HCT116 (cell line): ENCODE measurements around the gene RASGRF2. TPM values are rescaled to one million over a fixed set of nuclear protein-coding genes. Genes with fewer than 3 reads are reported as not detected.

Source experiments
- ATAC-seq: fragments of 200-7000 bp; cut with Tn5 transposase; 2 replicates; pipeline ENCODE4 v1.9.1; 2020; ENCODE audit warnings: mild to moderate bottlenecking, moderate library complexity
- BruUV-seq: library from RNA; stranded (reverse); fragments of 400-500 nt; replicated peaks from 2 replicates; lab custom pipeline; 2021; lab: Mats Ljungman, UMichigan
- CTCF ChIA-PET: fragments of 300-600 bp; sonication (Branson Sonifier 250); formaldehyde crosslinking; loops from one replicate; lab custom pipeline; 2021; ENCODE audit warnings: antibody characterized with exemption; lab: Charles Lee
- POLR2A ChIA-PET: fragments of 300-600, 350-600 bp; sonication (Branson Sonifier 250); formaldehyde crosslinking; loops from one replicate; lab custom pipeline; 2021; ENCODE audit warnings: antibody characterized with exemption; lab: Charles Lee
- RAD21 ChIA-PET, 2 experiments: fragments of 300-600 bp; sonication (Branson Sonifier 250); formaldehyde crosslinking; loops; one replicate each; lab custom pipeline; 2023; ENCODE audit warnings: low total read pairs in 2 of 2; ENCODE audit not compliant: uncharacterized antibody in 2 of 2, unreplicated experiment in 2 of 2, low non-redundant PET in 1 of 2; lab: Charles Lee
- DNase-seq: peaks from one replicate; pipeline ENCODE4 v3.0.0-alpha.2; 2010; ENCODE audit warnings: low read depth, low spot score
- H2AFZ ChIP-seq: fragments of 200-600 bp; shearing (Covaris generic), sonication (generic); 2 replicates; pipeline ENCODE4 v1.6.1; 2017; ENCODE audit warnings: low read depth, mixed run types, mixed read lengths, antibody characterized with exemption, low read length; ENCODE audit not compliant: poor library complexity, severe bottlenecking
- H3K27ac ChIP-seq: 2 replicates; pipeline ENCODE4 v1.5.1; 2012; ENCODE audit warnings: low read depth, low read length
- H3K27me3 ChIP-seq: fragments of 200-600 bp; sonication (generic); 2 replicates; pipeline ENCODE4 v1.6.1; 2016; ENCODE audit warnings: mixed run types, low read length, mixed read lengths; ENCODE audit not compliant: insufficient read depth
- H3K36me3 ChIP-seq, 2 experiments: fragments of 200-500 bp in 1 of 2; fragments of 200-600 bp in 1 of 2; sonication (Bioruptor generic) in 1 of 2; sonication (generic) in 1 of 2; 2 replicates each; pipeline versions ENCODE4 v1.5.1 to v1.6.1; 2014 to 2016; ENCODE audit warnings: low read length in 2 of 2, inconsistent platforms in 1 of 2, mixed read lengths in 1 of 2, mixed run types in 1 of 2; ENCODE audit not compliant: insufficient read depth in 2 of 2, control insufficient read depth in 1 of 2
- H3K4me1 ChIP-seq, 2 experiments: fragments of 200-600 bp in 1 of 2; sonication (generic) in 1 of 2; 2 replicates each; pipeline versions ENCODE4 v1.5.1 to v1.6.1; 2012 to 2017; ENCODE audit warnings: low read length in 2 of 2, inconsistent platforms in 1 of 2, mild to moderate bottlenecking in 1 of 2, mixed read lengths in 1 of 2, mixed run types in 1 of 2, moderate library complexity in 1 of 2; ENCODE audit not compliant: insufficient read depth in 2 of 2, control insufficient read depth in 1 of 2
- H3K4me2 ChIP-seq: fragments of 200-600 bp; sonication (generic); 2 replicates; pipeline ENCODE4 v1.6.1; 2017; ENCODE audit warnings: mixed run types, low read length, mixed read lengths
- H3K4me3 ChIP-seq, 2 experiments: fragments of 200-600 bp in 1 of 2; sonication (generic) in 1 of 2; replicated peaks in 1 of 2; 2 replicates each; pipeline ENCODE4 v1.5.1; 2011 to 2016; ENCODE audit warnings: low read length in 2 of 2, control low read depth in 1 of 2, low read depth in 1 of 2, mild to moderate bottlenecking in 1 of 2, mixed read lengths in 1 of 2, mixed run types in 1 of 2
- H3K79me2 ChIP-seq: fragments of 200-600 bp; sonication (generic); 2 replicates; pipeline ENCODE4 v1.6.1; 2017; ENCODE audit warnings: mild to moderate bottlenecking, mixed run types, low read length, moderate library complexity, mixed read lengths; ENCODE audit not compliant: insufficient read depth
- H3K9ac ChIP-seq: fragments of 200-600 bp; sonication (generic); 2 replicates; pipeline ENCODE4 v1.6.1; 2016; ENCODE audit warnings: low read length, mixed read lengths
- H3K9me2 ChIP-seq: fragments of 200-600 bp; sonication (generic), shearing (Covaris generic); 2 replicates; pipeline ENCODE4 v1.6.1; 2017; ENCODE audit warnings: mixed run types, mild to moderate bottlenecking, moderate library complexity; ENCODE audit not compliant: insufficient read depth
- H3K9me3 ChIP-seq, 2 experiments: fragments of 200-500 bp in 1 of 2; fragments of 200-600 bp in 1 of 2; sonication (Bioruptor generic) in 1 of 2; sonication (generic) in 1 of 2; 2 replicates each; pipeline ENCODE4 v1.6.1; 2014 to 2017; ENCODE audit warnings: low read length in 2 of 2, mixed read lengths in 2 of 2, inconsistent platforms in 1 of 2, low read depth in 1 of 2, mild to moderate bottlenecking in 1 of 2, mixed run types in 1 of 2, moderate library complexity in 1 of 2; ENCODE audit not compliant: control insufficient read depth in 1 of 2, insufficient read depth in 1 of 2
- H4K20me1 ChIP-seq: fragments of 200-600 bp; sonication (generic), shearing (Covaris generic); 2 replicates; pipeline ENCODE4 v1.6.1; 2017; ENCODE audit warnings: mixed run types, mild to moderate bottlenecking, moderate library complexity; ENCODE audit not compliant: insufficient read depth
- ATF3 ChIP-seq: IDR thresholded peaks from 2 replicates; pipeline ENCODE4 v1.6.1; 2012
- CBX3 ChIP-seq: IDR thresholded peaks from 2 replicates; pipeline ENCODE4 v1.6.1; 2012; ENCODE audit warnings: low read depth
- EGR1 ChIP-seq: IDR thresholded peaks from 2 replicates; pipeline ENCODE4 v1.6.1; 2012; ENCODE audit warnings: low read depth
- ELF1 ChIP-seq: IDR thresholded peaks from 2 replicates; pipeline ENCODE4 v1.6.1; 2012; ENCODE audit warnings: low read depth, borderline replicate concordance
- JUND ChIP-seq: IDR thresholded peaks from 2 replicates; pipeline ENCODE4 v1.6.1; 2012
- MAX ChIP-seq: IDR thresholded peaks from 2 replicates; pipeline ENCODE4 v1.6.1; 2012
- POLR2AphosphoS5 ChIP-seq: IDR thresholded peaks from 2 replicates; pipeline ENCODE4 v1.6.1; 2011; ENCODE audit warnings: mild to moderate bottlenecking, low read depth, low read length, moderate library complexity
- RAD21 ChIP-seq: IDR thresholded peaks from 2 replicates; pipeline ENCODE4 v1.6.1; 2012; ENCODE audit warnings: low read depth, mild to moderate bottlenecking
- SRF ChIP-seq: IDR thresholded peaks from 2 replicates; pipeline ENCODE4 v1.6.1; 2012; ENCODE audit warnings: low read depth
- TCF7L2 ChIP-seq: IDR thresholded peaks from 2 replicates; pipeline ENCODE4 v1.7.0; 2011; ENCODE audit warnings: borderline replicate concordance, inconsistent platforms; ENCODE audit not compliant: insufficient read depth, insufficient read length; ENCODE audit errors: extremely low read depth
- ZNF274 ChIP-seq: fragments of 200-500 bp; sonication (Bioruptor generic); IDR thresholded peaks from 2 replicates; pipeline ENCODE4 v1.6.1; 2014; ENCODE audit warnings: mild to moderate bottlenecking, low read depth, low read length, inconsistent platforms
- intact Hi-C: fragments of 100-400 bp; cut with micrococcal nuclease; formaldehyde crosslinking; loops from 2 replicates; pipeline ENCODE4 v1.10.0; 2022
- total RNA-seq: library from RNA; stranded (reverse); gene quantifications from one replicate; pipeline ENCODE4 v1.2.1, GENCODE V29; 2021; ENCODE audit not compliant: unreplicated experiment
- TF ChIP-seq, protein P1 (sequence below): IDR thresholded peaks from 2 replicates; pipeline ENCODE4 v1.6.1; 2012; ENCODE audit warnings: low read depth
- TF ChIP-seq, protein P2 (sequence below), 3 experiments: fragments of 200-600 bp in 1 of 3; sonication (generic) in 1 of 3; IDR thresholded peaks in 2 of 3; conservative IDR thresholded peaks in 1 of 3; 2 replicates each; pipeline ENCODE4 v1.5.1; 2012 to 2017; ENCODE audit warnings: low read depth in 2 of 3, low read length in 2 of 3, antibody characterized with exemption in 1 of 3, borderline replicate concordance in 1 of 3, control low read depth in 1 of 3, mild to moderate bottlenecking in 1 of 3, mixed read lengths in 1 of 3, mixed run types in 1 of 3, moderate library complexity in 1 of 3; ENCODE audit not compliant: insufficient read depth in 1 of 3

The RASGRF2 gene
- total RNA-seq, 1 experiment from 2014 or later: 0.05 TPM

DNA sequence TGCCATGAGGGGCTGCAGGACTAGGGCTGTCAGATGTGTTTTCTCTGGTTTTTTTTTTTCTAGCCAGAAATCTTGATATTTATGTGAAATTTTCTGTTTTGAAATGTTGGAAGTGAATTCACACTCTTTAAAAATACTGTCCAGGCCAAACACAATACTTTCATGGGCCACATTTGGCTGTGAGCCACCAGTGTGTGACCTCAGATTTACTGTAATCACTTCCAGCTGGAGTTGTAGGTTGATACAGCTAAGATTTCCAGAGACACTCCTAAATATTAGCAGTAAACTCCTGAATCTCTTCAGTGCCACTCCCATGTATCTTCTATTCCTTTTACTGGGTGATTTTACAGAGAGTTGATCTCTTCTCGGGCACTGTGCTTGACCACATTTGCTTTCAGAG is 180.8 kb downstream of the RASGRF2 start:
- no peak for DNase-seq
- H3K9ac ChIP-seq: no peak overlapping the region
- no peak overlapping the region for H3K4me3 ChIP-seq
- ChIA-PET POLR2A (no interaction called here), CTCF (no interaction called here), RAD21 (no interaction called here)
- no peaks in the 10 kb centered on the region for H3K79me2 ChIP-seq
- intact Hi-C loops: no loop called here
- ATAC-seq: no peak
- H4K20me1 ChIP-seq: no peaks in the 10 kb centered on the region
- no peak overlapping the region for H3K4me2 ChIP-seq
- H3K27ac ChIP-seq: no peak overlapping the region
- H2AFZ ChIP-seq: no peak overlapping the region
- H3K9me2 ChIP-seq: no peaks in the 10 kb centered on the region
- H3K9me3 ChIP-seq: no peaks in the 10 kb centered on the region
- H3K36me3 ChIP-seq: no peaks in the 10 kb centered on the region
- H3K4me1 ChIP-seq: no peaks in the 10 kb centered on the region
- TF ChIP-seq CBX3 (no peak), ZNF274 (no peak), MAX (no peak), ATF3 (no peak), POLR2AphosphoS5 (no peak), EGR1 (no peak), JUND (no peak)
- no TSS peak for BruUV-seq
- no peaks in the 10 kb centered on the region for H3K27me3 ChIP-seq

DNA sequence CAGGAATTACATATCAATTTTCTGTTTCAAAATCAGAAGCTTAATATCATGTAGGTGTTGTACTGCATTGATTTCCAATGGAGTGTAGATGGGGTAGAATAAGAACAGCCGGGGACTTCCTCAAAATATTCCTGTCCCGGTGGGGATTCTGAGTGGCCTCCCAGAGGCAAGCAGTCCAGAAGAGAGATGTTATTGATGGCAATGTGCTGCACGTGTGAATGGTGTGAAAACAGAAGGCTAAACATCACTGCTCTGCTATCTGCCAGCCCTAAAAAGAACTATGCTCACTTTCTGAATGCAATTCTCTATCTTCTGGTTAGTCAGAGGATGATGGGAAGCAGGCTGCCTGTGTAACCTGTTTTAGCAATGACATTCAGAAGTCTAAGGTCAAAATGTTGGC is 181.9 kb downstream of the RASGRF2 start:
- no peaks in the 10 kb centered on the region for H3K9me2 ChIP-seq
- H3K9me3 ChIP-seq: no peaks in the 10 kb centered on the region
- ChIA-PET POLR2A (no interaction called here), CTCF (no interaction called here), RAD21 (no interaction called here)
- BruUV-seq: no TSS peak
- intact Hi-C loops: no loop called here
- H3K27ac ChIP-seq: no peak overlapping the region
- no peak overlapping the region for H3K4me2 ChIP-seq
- H3K4me1 ChIP-seq: no peaks in the 10 kb centered on the region
- no peaks in the 10 kb centered on the region for H4K20me1 ChIP-seq
- H3K79me2 ChIP-seq: no peaks in the 10 kb centered on the region
- DNase-seq: no peak
- no peaks in the 10 kb centered on the region for H3K27me3 ChIP-seq
- ATAC-seq: no peak
- no peak overlapping the region for H3K4me3 ChIP-seq
- TF ChIP-seq ATF3 (no peak), RAD21 (no peak), TCF7L2 (no peak), ELF1 (no peak), POLR2AphosphoS5 (no peak), SRF (no peak), ZNF274 (no peak), JUND (no peak), EGR1 (no peak), CBX3 (no peak)
- TF ChIP-seq, protein P1, sequence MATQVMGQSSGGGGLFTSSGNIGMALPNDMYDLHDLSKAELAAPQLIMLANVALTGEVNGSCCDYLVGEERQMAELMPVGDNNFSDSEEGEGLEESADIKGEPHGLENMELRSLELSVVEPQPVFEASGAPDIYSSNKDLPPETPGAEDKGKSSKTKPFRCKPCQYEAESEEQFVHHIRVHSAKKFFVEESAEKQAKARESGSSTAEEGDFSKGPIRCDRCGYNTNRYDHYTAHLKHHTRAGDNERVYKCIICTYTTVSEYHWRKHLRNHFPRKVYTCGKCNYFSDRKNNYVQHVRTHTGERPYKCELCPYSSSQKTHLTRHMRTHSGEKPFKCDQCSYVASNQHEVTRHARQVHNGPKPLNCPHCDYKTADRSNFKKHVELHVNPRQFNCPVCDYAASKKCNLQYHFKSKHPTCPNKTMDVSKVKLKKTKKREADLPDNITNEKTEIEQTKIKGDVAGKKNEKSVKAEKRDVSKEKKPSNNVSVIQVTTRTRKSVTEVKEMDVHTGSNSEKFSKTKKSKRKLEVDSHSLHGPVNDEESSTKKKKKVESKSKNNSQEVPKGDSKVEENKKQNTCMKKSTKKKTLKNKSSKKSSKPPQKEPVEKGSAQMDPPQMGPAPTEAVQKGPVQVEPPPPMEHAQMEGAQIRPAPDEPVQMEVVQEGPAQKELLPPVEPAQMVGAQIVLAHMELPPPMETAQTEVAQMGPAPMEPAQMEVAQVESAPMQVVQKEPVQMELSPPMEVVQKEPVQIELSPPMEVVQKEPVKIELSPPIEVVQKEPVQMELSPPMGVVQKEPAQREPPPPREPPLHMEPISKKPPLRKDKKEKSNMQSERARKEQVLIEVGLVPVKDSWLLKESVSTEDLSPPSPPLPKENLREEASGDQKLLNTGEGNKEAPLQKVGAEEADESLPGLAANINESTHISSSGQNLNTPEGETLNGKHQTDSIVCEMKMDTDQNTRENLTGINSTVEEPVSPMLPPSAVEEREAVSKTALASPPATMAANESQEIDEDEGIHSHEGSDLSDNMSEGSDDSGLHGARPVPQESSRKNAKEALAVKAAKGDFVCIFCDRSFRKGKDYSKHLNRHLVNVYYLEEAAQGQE: no peak
- TF ChIP-seq, protein P2, sequence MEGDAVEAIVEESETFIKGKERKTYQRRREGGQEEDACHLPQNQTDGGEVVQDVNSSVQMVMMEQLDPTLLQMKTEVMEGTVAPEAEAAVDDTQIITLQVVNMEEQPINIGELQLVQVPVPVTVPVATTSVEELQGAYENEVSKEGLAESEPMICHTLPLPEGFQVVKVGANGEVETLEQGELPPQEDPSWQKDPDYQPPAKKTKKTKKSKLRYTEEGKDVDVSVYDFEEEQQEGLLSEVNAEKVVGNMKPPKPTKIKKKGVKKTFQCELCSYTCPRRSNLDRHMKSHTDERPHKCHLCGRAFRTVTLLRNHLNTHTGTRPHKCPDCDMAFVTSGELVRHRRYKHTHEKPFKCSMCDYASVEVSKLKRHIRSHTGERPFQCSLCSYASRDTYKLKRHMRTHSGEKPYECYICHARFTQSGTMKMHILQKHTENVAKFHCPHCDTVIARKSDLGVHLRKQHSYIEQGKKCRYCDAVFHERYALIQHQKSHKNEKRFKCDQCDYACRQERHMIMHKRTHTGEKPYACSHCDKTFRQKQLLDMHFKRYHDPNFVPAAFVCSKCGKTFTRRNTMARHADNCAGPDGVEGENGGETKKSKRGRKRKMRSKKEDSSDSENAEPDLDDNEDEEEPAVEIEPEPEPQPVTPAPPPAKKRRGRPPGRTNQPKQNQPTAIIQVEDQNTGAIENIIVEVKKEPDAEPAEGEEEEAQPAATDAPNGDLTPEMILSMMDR (IDR thresholded peaks at IDR 0.05 in 2 of 3, conservative IDR thresholded peaks at IDR 0.05 in 1 of 3; ENCODE audit: borderline replicate concordance in 1 of 3, insufficient read depth in 1 of 3, low read depth in 2 of 3, low read length in 2 of 3): no peak
- H3K9ac ChIP-seq: no peak overlapping the region
- H2AFZ ChIP-seq: no peak overlapping the region
- H3K36me3 ChIP-seq: no peaks in the 10 kb centered on the region
